GM18505 (cell line): ENCODE data around the gene EIF5A.
A peak's percentile ranks its signal among the peaks of the same experiment; 100 is the strongest.

Source experiments
- ATAC-seq: cut with Tn5 transposase; IDR thresholded peaks from one replicate; pipeline ENCODE4 v1.9.1; 2021; ENCODE audit not compliant: unreplicated experiment
- POLR2A ChIP-seq: IDR thresholded peaks from 4 replicates; pipeline ENCODE4 v1.6.1; 2011; ENCODE audit warnings: borderline replicate concordance; ENCODE audit not compliant: insufficient read depth, insufficient read length; ENCODE audit errors: extremely low read depth

Gene EIF5A

GRCh38 chr17:7281074-7281952, 26.1 kb upstream of the EIF5A start, which contains the start of gene SLC2A4:
SLC2A4 (plus strand) TSS chr17:7281718; CDS start chr17:7281935, 217 bp downstream.
- ATAC-seq = peak; percentile 49
- TF ChIP-seq POLR2A = no peak

- no peak for TF ChIP-seq POLR2A
- no peak for ATAC-seq
Observed at GRCh38 chr17:7281953-7282751, 25.3 kb upstream of the EIF5A start.

- no peak for ATAC-seq
- TF ChIP-seq POLR2A = no peak
Observed at GRCh38 chr17:7282752-7283321, 24.6 kb upstream of the EIF5A start.

GRCh38 chr17:7283471-7284216, 23.8 kb upstream of the EIF5A start:
- TF ChIP-seq POLR2A = no peak
- no peak for ATAC-seq

- ATAC-seq = no peak
- TF ChIP-seq POLR2A = no peak
Observed at GRCh38 chr17:7284911-7285310, 22.5 kb upstream of the EIF5A start.

GRCh38 chr17:7285679-7286078, 21.7 kb upstream of the EIF5A start:
- no peak for ATAC-seq
- TF ChIP-seq POLR2A = no peak

GRCh38 chr17:7289256-7290032, 18.0 kb upstream of the EIF5A start:
- ATAC-seq = no peak
- no peak for TF ChIP-seq POLR2A

- ATAC-seq = no peak
- no peak for TF ChIP-seq POLR2A
Observed at GRCh38 chr17:7290166-7290565, 17.3 kb upstream of the EIF5A start.

- TF ChIP-seq POLR2A = no peak
- no peak for ATAC-seq
Observed at GRCh38 chr17:7290685-7291084, 16.7 kb upstream of the EIF5A start.

GRCh38 chr17:7292194-7292593, 15.2 kb upstream of the EIF5A start:
- TF ChIP-seq POLR2A = no peak
- no peak for ATAC-seq

- TF ChIP-seq POLR2A = no peak
- no peak for ATAC-seq
Observed at GRCh38 chr17:7292729-7293128, 14.7 kb upstream of the EIF5A start.

- no peak for ATAC-seq
- no peak for TF ChIP-seq POLR2A
Observed at GRCh38 chr17:7293159-7293558, 14.3 kb upstream of the EIF5A start.
